GM10847 (cell line): ENCODE results near the gene ZNF385B.

Experiments
- POLR2A ChIP-seq: IDR thresholded peaks from 2 replicates; pipeline ENCODE4 v1.6.1; 2011; ENCODE audit not compliant: insufficient read length; ENCODE audit errors: extremely low read depth

Gene ZNF385B

GRCh38 chr2:179741317-179741716 lies 120.1 kb downstream of the ZNF385B start:
- no peak for TF ChIP-seq POLR2A

DNA sequence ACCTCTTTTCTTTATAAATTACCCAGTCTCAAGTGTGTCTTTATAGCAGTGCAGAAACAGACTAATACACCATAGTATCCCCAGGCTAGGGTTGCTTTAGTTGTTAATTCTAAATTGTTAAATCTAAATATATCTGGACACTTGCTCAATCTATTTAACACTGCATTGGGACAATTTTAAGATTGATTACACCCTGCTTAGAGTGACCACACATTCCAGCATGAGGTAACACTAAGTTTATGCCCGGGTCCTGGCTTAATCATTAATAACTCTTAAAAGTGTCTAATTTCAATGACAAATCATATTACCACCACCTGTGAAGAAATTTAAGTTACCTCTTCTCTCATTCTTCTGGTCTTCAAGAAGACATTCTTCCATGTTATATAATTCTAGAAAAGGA lies 131.4 kb downstream of the ZNF385B start:
- TF ChIP-seq POLR2A = no peak

GRCh38 chr2:179726461-179727180 lies 134.8 kb downstream of the ZNF385B start:
- TF ChIP-seq POLR2A = no peak

GRCh38 chr2:179724403-179724802 lies 137.0 kb downstream of the ZNF385B start:
- TF ChIP-seq POLR2A = no peak

DNA sequence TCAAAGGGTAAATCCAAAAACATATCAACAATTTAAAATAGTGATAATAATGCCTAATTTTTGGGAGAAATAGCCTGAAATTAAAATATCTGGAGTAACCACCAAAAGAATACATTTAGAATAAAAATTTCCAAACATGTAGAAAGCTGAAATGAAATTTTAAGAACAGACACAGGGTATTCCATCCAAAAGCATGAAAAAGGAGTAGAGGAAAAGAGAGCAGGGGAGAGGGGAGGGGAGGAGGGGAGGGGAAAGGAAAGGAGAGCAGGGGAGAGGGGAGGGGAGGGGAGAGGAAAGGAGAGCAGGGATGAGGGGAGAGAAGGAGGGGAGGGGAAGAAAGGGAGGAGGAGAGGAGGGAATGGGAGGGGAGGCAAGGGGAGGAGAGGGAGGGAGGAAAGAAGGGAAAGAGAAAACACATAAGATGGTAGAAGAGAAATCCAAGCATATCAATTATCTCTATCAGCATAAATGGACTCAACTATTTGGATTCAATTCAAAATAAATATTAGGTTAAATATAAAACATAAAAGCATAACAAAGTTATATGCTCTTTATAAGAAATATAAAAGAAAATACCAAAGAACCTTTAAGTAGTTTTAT lies 141.1 kb downstream of the ZNF385B start:
- no peak for TF ChIP-seq POLR2A

- TF ChIP-seq POLR2A = no peak
These were observed 145.5 kb downstream of the ZNF385B start for GRCh38 chr2:179715871-179716270.

DNA sequence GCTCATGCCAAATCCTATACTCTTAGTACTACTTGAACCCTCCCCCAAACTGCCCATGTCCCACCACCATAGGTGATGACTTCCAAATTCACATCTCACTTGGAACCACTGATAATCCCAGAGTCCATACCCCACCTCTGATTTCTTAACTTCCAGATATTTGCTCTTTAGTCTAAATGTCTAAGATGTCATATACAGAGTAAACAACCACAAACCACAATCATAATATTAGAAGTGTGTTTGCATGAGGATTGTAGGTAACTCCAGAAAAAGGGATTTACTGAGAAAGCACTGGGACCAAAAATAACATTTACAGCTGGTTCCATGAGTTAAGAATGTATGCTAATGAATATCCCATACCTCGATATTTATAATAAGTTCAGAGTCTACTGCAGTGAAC lies 146.2 kb downstream of the ZNF385B start:
- no peak for TF ChIP-seq POLR2A

GRCh38 chr2:179712825-179713224 lies 148.6 kb downstream of the ZNF385B start:
- TF ChIP-seq POLR2A = no peak

- no peak for TF ChIP-seq POLR2A
These were observed 150.0 kb downstream of the ZNF385B start for GRCh38 chr2:179711375-179711774.

DNA sequence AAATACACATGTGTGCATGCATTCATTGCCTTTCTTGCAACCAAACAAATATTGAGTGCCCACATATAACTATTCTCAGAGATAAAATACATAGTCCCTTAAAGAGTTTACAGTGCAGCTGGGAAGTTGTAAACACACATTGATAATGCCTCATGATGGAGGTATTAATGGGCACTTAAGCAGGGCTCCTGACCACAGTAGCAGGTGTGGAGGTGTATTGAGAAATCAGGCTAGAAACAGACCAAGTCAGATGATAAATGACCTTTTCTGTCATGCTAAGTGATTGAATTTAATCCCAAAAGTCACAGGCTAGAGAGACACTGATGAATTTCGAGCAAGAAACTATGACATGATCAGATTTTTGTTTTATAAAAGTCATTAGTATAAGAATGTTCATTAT lies 157.7 kb downstream of the ZNF385B start:
- TF ChIP-seq POLR2A = no peak

DNA sequence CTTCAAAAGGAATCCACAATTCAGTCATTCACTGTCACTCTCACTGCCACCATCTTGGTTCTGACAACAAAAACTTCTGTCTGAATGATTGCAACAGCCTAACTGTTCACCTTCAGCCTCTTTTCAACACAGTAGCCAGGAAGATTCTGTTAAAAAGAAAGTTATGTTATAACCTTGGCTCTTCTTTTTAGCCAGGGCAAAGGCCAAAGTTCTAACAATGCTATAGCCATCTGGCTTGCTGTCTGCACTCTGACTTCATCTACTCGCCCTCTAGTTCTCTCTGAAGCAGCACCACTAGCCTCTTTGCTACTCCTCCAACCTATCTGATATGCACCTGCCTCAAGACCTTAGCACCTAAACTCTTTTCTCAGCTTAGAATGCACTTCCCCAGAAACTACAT lies 158.5 kb downstream of the ZNF385B start:
- no peak for TF ChIP-seq POLR2A

- TF ChIP-seq POLR2A = no peak
These were observed 159.8 kb downstream of the ZNF385B start for GRCh38 chr2:179701524-179702110.

DNA sequence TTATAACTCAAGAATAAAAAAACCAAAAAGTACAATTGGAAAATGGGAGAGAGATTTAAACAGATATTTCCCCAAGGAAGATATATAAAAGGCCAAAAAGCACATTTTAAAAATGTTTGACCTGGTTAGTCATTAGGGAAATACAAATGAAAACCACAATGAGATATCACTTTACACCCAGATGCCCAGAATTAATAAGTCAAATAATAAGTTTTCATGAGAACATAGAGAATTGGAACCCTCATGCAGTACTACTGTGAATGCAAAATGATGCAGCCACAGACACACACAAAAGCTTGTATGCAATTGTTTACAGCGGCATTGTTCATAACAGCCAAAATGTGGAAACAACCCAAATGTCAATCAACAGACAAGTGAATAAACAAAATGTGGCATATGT lies 165.9 kb downstream of the ZNF385B start:
- no peak for TF ChIP-seq POLR2A

GRCh38 chr2:179694963-179695362 lies 166.4 kb downstream of the ZNF385B start:
- TF ChIP-seq POLR2A = no peak

DNA sequence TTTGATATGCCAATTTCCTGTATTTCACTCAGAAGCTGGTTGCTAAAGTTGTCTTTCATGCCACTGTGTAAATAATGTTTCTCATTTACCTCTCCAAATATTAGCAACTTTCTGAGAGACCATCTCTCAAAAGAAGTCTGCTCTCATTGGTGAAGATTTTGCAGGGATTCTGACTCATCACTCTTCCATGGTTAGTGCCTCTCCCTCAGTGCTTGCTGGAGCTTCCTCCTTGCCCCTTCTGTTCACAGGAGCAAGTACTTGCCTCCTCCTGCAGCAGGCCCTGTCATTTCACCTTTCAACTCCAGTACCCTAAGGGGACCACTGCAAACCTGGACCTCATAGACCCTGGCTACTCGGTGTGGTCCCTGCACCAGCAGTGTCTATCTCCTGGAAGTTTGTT lies 168.8 kb downstream of the ZNF385B start:
- no peak for TF ChIP-seq POLR2A

DNA sequence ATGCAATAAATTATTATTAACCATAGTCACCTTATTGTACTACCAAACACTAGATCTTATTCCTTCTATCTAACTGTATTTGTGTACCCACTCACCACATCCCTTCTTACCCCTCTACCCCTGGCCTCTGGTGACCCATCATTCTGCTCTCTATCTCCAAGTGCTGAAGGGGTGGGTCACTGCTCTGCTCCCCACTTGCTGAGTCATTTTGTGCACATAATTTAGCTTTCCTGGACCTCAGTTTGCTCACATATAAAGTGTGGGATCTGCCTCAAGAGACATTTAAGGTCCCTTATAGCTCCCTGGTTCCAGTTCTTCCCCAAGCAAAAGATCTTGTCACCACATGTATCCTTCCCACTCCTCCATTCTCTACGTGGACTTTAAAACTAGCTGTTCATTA lies 169.4 kb downstream of the ZNF385B start:
- TF ChIP-seq POLR2A = no peak
